ENCODE data around the gene SLIT1. TPM values are rescaled to one million over a fixed set of nuclear protein-coding genes. Genes with fewer than 3 reads are reported as not detected.

SLIT1 gene
- total RNA-seq, 1 donor from 2014 or later, result under 0.01 TPM

GRCh38 chr10:97095701-97096260 lies 90.0 kb downstream of the SLIT1 start:
- TF ChIP-seq CTCF (IDR thresholded peaks at IDR 0.05; ENCODE audit: insufficient read depth, low read length, severe bottlenecking), result no peak
- FAIRE-seq, result no peak
- Histone ChIP-seq H3K36me3 (ENCODE audit: control insufficient read depth, insufficient read depth, low read length) (no peaks in the 10 kb centered on the region), H3K27me3 (ENCODE audit: control insufficient read depth, insufficient read depth, low read length) (peaks cover 15% of the 10 kb centered on the region), H3K4me3 (ENCODE audit: low read depth, low read length) (no peak overlapping the region)
- no peak for DNase-seq (ENCODE audit: low read depth)

- FAIRE-seq, result no peak
- Histone ChIP-seq H3K27me3 (ENCODE audit: control insufficient read depth, insufficient read depth, low read length) (peaks cover 10% of the 10 kb centered on the region), H3K36me3 (ENCODE audit: control insufficient read depth, insufficient read depth, low read length) (no peaks in the 10 kb centered on the region), H3K4me3 (ENCODE audit: low read depth, low read length) (no peak overlapping the region)
- DNase-seq (ENCODE audit: low read depth), result no peak
- no peak for TF ChIP-seq CTCF (IDR thresholded peaks at IDR 0.05; ENCODE audit: insufficient read depth, low read length, severe bottlenecking)
These were observed 95.1 kb downstream of the SLIT1 start for GRCh38 chr10:97090644-97091043.

- Histone ChIP-seq H3K36me3 (ENCODE audit: control insufficient read depth, insufficient read depth, low read length) (no peaks in the 10 kb centered on the region), H3K27me3 (ENCODE audit: control insufficient read depth, insufficient read depth, low read length) (peaks cover 7% of the 10 kb centered on the region), H3K4me3 (ENCODE audit: low read depth, low read length) (no peak overlapping the region)
- FAIRE-seq (no peak), DNase-seq (ENCODE audit: low read depth) (no peak)
- no peak for TF ChIP-seq CTCF (IDR thresholded peaks at IDR 0.05; ENCODE audit: insufficient read depth, low read length, severe bottlenecking)
These were observed 95.7 kb downstream of the SLIT1 start for GRCh38 chr10:97090035-97090434.

DNA sequence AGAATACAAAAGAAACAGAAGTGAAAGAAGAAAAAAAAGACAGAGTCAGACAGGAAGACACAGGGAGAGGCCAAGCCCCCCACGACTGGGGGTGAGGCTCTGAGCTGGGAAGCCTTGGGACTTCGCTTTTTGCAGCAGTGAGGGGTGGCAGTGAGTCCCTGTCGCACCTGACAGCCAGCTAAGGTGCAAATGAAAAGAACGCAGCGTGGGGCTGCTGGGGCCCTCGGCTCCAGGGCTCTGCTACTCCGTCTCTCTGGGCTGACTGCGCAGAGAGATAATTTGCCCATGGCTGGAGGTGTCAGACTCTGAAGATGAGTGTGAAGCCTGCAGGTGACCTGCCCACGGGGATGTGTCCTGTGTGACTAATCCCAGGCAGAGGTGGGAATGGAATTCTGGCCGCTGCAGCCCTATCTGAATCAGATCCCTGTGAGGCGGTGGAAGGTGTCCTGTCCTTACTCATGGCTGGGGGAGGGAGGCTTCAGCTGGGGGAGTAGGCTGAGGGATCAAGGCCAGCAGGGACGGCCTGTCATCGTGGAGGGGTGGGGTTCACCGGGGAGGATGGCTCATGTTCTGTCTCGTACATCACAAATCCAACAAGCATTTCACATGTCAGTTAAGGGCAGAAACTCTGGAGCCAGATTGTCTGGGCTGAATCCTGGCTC lies 96.4 kb downstream of the SLIT1 start:
- Histone ChIP-seq H3K4me3 (ENCODE audit: low read depth, low read length) (no peak overlapping the region), H3K36me3 (ENCODE audit: control insufficient read depth, insufficient read depth, low read length) (no peaks in the 10 kb centered on the region), H3K27me3 (ENCODE audit: control insufficient read depth, insufficient read depth, low read length) (peaks cover 6% of the 10 kb centered on the region)
- FAIRE-seq (no peak), DNase-seq (ENCODE audit: low read depth) (peak; percentile 57)
- no peak for TF ChIP-seq CTCF (IDR thresholded peaks at IDR 0.05; ENCODE audit: insufficient read depth, low read length, severe bottlenecking)

GRCh38 chr10:97087296-97087695 lies 98.5 kb downstream of the SLIT1 start:
- no peaks in the 10 kb centered on the region for H3K36me3 ChIP-seq (ENCODE audit: control insufficient read depth, insufficient read depth, low read length)
- peaks cover 4% of the 10 kb centered on the region for H3K27me3 ChIP-seq (ENCODE audit: control insufficient read depth, insufficient read depth, low read length)
- no peak overlapping the region for H3K4me3 ChIP-seq (ENCODE audit: low read depth, low read length)
- no peak for FAIRE-seq
- DNase-seq (ENCODE audit: low read depth), result no peak
- no peak for TF ChIP-seq CTCF (IDR thresholded peaks at IDR 0.05; ENCODE audit: insufficient read depth, low read length, severe bottlenecking)

- no peaks in the 10 kb centered on the region for H3K36me3 ChIP-seq (ENCODE audit: control insufficient read depth, insufficient read depth, low read length)
- DNase-seq (ENCODE audit: low read depth) (no peak), FAIRE-seq (no peak)
- H3K4me3 ChIP-seq (ENCODE audit: low read depth, low read length), result no peak overlapping the region
- no peak for TF ChIP-seq CTCF (IDR thresholded peaks at IDR 0.05; ENCODE audit: insufficient read depth, low read length, severe bottlenecking)
- no peaks in the 10 kb centered on the region for H3K27me3 ChIP-seq (ENCODE audit: control insufficient read depth, insufficient read depth, low read length)
These were observed 99.2 kb downstream of the SLIT1 start for GRCh38 chr10:97086530-97086929.
